WTC11 (cell line): Measurements from ENCODE around the gene CMBL.

Experiments used
- CTCF ChIP-seq: fragments of 200-600 bp; IDR thresholded peaks from 2 replicates; pipeline ENCODE4 v1.8.0; 2022; ENCODE audit warnings: antibody characterized with exemption
- NFYB ChIP-seq: sonication (generic); formaldehyde crosslinking; conservative IDR thresholded peaks from 2 replicates; pipeline ENCODE4 v1.8.0; 2022; ENCODE audit warnings: low read depth, missing genetic modification reagents
- NR2C2 ChIP-seq: sonication (generic); formaldehyde crosslinking; IDR thresholded peaks from 2 replicates; pipeline ENCODE4 v1.8.0; 2022; ENCODE audit warnings: mild to moderate bottlenecking, missing genetic modification reagents

GRCh38 chr5:10243660-10244240, 64.0 kb downstream of the CMBL start:
- TF ChIP-seq NR2C2 (CRISPR knock-in tag) (no peak), NFYB (CRISPR knock-in tag) (no peak), CTCF (no peak)
